Fibroblast of lung (primary cell): ENCODE measurements around the gene DSTN. TPM values are rescaled to one million over a fixed set of nuclear protein-coding genes. Genes with fewer than 3 reads are reported as not detected.

Experiments
- DNase-seq, 2 donors: peaks; one replicate each; pipeline versions ENCODE4 v3.0.0 to v3.0.0-alpha.2; 2010; ENCODE audit warnings: low read depth in 2 of 2
- H2AFZ ChIP-seq: 2 replicates; pipeline ENCODE4 v1.5.1; 2012; ENCODE audit warnings: low read length, control low read depth, inconsistent platforms
- H3K27ac ChIP-seq: 2 replicates; pipeline ENCODE4 v1.5.1; 2011; ENCODE audit warnings: low read length, control low read depth; ENCODE audit not compliant: insufficient read depth
- H3K27me3 ChIP-seq: 2 replicates; pipeline ENCODE4 v1.5.1; 2011; ENCODE audit warnings: mild to moderate bottlenecking, low read length; ENCODE audit not compliant: control insufficient read depth, insufficient read depth
- H3K36me3 ChIP-seq: 2 replicates; pipeline ENCODE4 v1.5.1; 2011; ENCODE audit warnings: low read length; ENCODE audit not compliant: control insufficient read depth, insufficient read depth
- H3K4me1 ChIP-seq: 2 replicates; pipeline ENCODE4 v1.5.1; 2011; ENCODE audit warnings: low read length; ENCODE audit not compliant: control insufficient read depth, insufficient read depth; ENCODE audit errors: extremely low read depth
- H3K4me2 ChIP-seq: 2 replicates; pipeline ENCODE4 v1.5.1; 2011; ENCODE audit warnings: low read length, control low read depth; ENCODE audit not compliant: insufficient read depth; ENCODE audit errors: extremely low read depth
- H3K4me3 ChIP-seq, 4 experiments: fragments of 200-600 bp in 1 of 4; sonication (generic) in 1 of 4; replicated peaks in 1 of 4; 2 replicates each; pipeline ENCODE4 v1.5.1; 2011 to 2016; ENCODE audit warnings: low read length in 4 of 4, low read depth in 3 of 4, mild to moderate bottlenecking in 3 of 4, control low read depth in 2 of 4, inconsistent platforms in 1 of 4, mixed read lengths in 1 of 4; ENCODE audit not compliant: insufficient read depth in 1 of 4; ENCODE audit errors: control extremely low read depth in 1 of 4
- H3K79me2 ChIP-seq: 2 replicates; pipeline ENCODE4 v1.5.1; 2012; ENCODE audit warnings: mild to moderate bottlenecking, low read length, inconsistent platforms; ENCODE audit not compliant: control insufficient read depth, insufficient read depth
- H3K9ac ChIP-seq: 2 replicates; pipeline ENCODE4 v1.5.1; 2011; ENCODE audit warnings: mild to moderate bottlenecking, low read length, control low read depth; ENCODE audit not compliant: insufficient read depth
- H3K9me3 ChIP-seq: 2 replicates; pipeline ENCODE4 v1.5.1; 2012; ENCODE audit warnings: low read depth, low read length; ENCODE audit not compliant: control insufficient read depth, insufficient read depth
- H4K20me1 ChIP-seq: 2 replicates; pipeline ENCODE4 v1.5.1; 2011; ENCODE audit warnings: low read length; ENCODE audit not compliant: control insufficient read depth, insufficient read depth; ENCODE audit errors: extremely low read depth
- CTCF ChIP-seq, 2 donors: IDR thresholded peaks in 1 of 2; conservative IDR thresholded peaks in 1 of 2; 1 replicate in 1 of 2; 2 replicates in 1 of 2; pipeline ENCODE4 v1.5.1; 2011 to 2012; ENCODE audit warnings: low read length in 2 of 2, control low read depth in 1 of 2, inconsistent platforms in 1 of 2, low read depth in 1 of 2, mild to moderate bottlenecking in 1 of 2
- EZH2 ChIP-seq: IDR thresholded peaks from 2 replicates; pipeline ENCODE4 v1.5.1; 2012; ENCODE audit warnings: low read length, control low read depth, mild to moderate bottlenecking; ENCODE audit errors: missing control alignments
- polyA plus RNA-seq, 2 donors: library from polyadenylated mRNA; depleted of rRNA in 1 of 2; stranded (reverse) in 1 of 2; unstranded in 1 of 2; fragments of >200 nt; gene quantifications; 2 replicates each; pipeline ENCODE4 v1.2.1, GENCODE V29; 2011 to 2012; ENCODE audit warnings: missing spikeins in 1 of 2
- total RNA-seq: library from RNA; depleted of rRNA; stranded (reverse); fragments of >200 nt; gene quantifications from 2 replicates; pipeline ENCODE4 v1.2.1, GENCODE V29; 2014

DSTN gene
- total and polyA plus RNA-seq, 2 donors (not counting 1 experiment from before 2014, with no cell fraction given), result 289 to 737 TPM

GRCh38 chr20:17622086-17622850 is 52.4 kb downstream of the DSTN start:
- Histone ChIP-seq H3K9me3 (no peaks in the 10 kb centered on the region), H2AFZ (no peak overlapping the region), H3K4me2 (no peak overlapping the region), H3K4me3 (no peak overlapping the region), H3K27ac (no peak overlapping the region), H3K9ac (no peak overlapping the region), H3K36me3 (peaks cover 71% of the 10 kb centered on the region), H3K79me2 (peaks cover 5% of the 10 kb centered on the region), H4K20me1 (no peaks in the 10 kb centered on the region), H3K4me1 (no peaks in the 10 kb centered on the region), H3K27me3 (no peaks in the 10 kb centered on the region)
- TF ChIP-seq EZH2 (no peak), CTCF (conservative IDR thresholded peaks at IDR 0.05 in 1 of 2, IDR thresholded peaks at IDR 0.05 in 1 of 2; ENCODE audit: low read depth in 1 of 2, low read length in 2 of 2) (no peak)
- no peak for DNase-seq

- Histone ChIP-seq H3K4me3 (no peak overlapping the region), H3K4me1 (no peaks in the 10 kb centered on the region), H3K9ac (no peak overlapping the region), H3K27ac (no peak overlapping the region), H3K27me3 (no peaks in the 10 kb centered on the region), H3K36me3 (peaks cover 69% of the 10 kb centered on the region), H3K79me2 (peaks cover 5% of the 10 kb centered on the region), H3K4me2 (no peak overlapping the region), H2AFZ (no peak overlapping the region), H4K20me1 (no peaks in the 10 kb centered on the region), H3K9me3 (no peaks in the 10 kb centered on the region)
- DNase-seq, result no peak
- no peak for TF ChIP-seq EZH2
These were observed 53.1 kb downstream of the DSTN start for GRCh38 chr20:17622851-17623508.

- H3K79me2 ChIP-seq, result peaks cover 5% of the 10 kb centered on the region
- H4K20me1 ChIP-seq, result no peaks in the 10 kb centered on the region
- H3K36me3 ChIP-seq, result peaks cover 73% of the 10 kb centered on the region
These were observed 54.2 kb downstream of the DSTN start for GRCh38 chr20:17624070-17624469.

More at GRCh38 chr20:17624070-17624469, 54.2 kb downstream of the DSTN start:
- no peak overlapping the region for H2AFZ ChIP-seq
- no peaks in the 10 kb centered on the region for H3K27me3 ChIP-seq
- no peak overlapping the region for H3K4me2 ChIP-seq
- TF ChIP-seq EZH2 (no peak), CTCF (conservative IDR thresholded peaks at IDR 0.05 in 1 of 2, IDR thresholded peaks at IDR 0.05 in 1 of 2; ENCODE audit: low read depth in 1 of 2, low read length in 2 of 2) (no peak)
- H3K4me1 ChIP-seq, result no peaks in the 10 kb centered on the region
- no peaks in the 10 kb centered on the region for H3K9me3 ChIP-seq
- H3K27ac ChIP-seq, result no peak overlapping the region
- H3K4me3 ChIP-seq, result no peak overlapping the region
- H3K9ac ChIP-seq, result no peak overlapping the region
- no peak for DNase-seq
